Skeletal muscle cell (primary cell): ENCODE results near the gene UBE2O.

Source experiments
- DNase-seq: peaks from one replicate; pipeline ENCODE4 v3.0.0-alpha.2; 2010; ENCODE audit warnings: low read depth
- H3K4me3 ChIP-seq: 2 replicates; pipeline ENCODE4 v1.5.1; 2011; ENCODE audit warnings: low read depth, mild to moderate bottlenecking, control low read depth, low read length, moderate library complexity

The UBE2O gene

DNA sequence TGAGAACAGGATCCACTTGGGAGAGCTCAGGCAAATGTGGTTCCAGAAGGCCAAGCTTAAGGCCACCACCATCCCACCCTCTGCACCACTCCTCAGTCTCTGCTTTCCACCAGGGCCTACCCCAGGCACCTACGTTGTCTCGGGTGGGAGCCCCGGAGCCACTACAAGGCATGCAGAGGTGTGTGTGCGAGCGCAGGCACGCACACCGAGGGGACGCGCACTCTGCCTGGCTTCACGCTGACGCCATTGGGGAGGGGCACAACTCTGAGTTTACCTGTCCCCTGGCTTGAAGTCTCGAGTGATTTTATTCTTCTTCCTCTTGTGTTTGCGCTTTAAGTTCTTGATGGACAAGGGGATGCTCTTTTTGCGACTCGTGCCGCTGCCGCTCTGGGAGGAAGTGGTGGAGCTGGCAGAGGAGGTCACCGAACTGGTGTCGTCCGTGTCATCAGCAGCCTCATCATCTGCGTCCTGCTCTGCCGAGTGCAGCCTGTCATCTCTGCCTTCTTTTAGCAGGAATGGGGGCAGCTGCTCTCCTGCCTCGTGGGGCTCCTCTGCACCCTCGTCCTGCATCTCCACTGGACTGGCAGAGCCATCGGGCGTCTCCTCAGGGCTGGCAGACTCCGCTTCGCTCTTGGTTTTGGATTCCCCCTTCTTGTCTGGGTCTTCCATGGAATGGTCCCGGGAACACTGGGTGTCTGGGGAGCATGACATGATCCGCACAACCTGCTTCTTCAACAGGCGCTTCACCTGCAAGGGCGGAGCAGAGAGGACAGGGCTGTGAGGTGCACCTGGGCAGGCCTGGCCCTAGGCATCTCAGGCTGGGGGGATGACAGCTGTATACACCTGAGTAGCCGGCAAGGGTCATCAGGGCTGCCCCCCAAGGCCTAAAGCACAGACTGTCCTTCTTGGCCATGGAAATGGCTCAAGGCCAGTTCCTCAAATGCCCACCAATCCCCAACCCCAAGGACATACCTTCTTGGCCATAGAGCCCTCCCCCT lies 53.5 kb downstream of the UBE2O start:
- H3K4me3 ChIP-seq = no peak overlapping the region
- no peak for DNase-seq

DNA sequence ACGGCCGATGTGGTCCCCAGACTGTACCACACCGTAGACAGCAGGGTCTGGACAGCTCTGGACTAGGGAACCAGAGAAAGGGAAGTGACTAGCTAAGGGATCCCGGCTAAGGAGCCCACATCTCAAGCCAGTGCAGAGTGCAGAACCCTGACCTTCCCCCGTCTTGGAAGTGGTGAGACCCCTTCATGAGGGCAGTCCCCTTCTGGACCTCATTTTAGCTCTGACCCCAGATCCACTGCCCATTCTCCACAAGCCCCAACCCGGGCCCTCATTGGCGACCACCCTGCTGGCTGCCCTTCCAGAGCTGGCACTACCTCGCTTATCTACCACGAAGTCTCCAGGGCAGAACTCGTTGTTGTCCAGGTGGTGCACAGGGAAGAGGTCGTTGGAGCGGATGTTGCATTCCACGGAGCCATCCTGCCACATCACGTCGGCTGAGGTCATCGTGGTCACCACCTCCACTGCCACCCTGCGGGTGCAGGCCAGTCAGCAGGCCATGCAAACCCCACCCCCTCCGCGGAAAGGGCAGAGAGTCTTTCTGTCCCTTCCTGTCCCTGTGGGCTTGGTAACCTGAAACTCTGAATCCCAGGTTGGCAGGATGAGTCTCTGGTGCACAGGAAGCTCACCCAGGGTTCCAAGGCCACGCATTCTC lies 54.3 kb downstream of the UBE2O start:
- no peak for DNase-seq
- no peak overlapping the region for H3K4me3 ChIP-seq

DNA sequence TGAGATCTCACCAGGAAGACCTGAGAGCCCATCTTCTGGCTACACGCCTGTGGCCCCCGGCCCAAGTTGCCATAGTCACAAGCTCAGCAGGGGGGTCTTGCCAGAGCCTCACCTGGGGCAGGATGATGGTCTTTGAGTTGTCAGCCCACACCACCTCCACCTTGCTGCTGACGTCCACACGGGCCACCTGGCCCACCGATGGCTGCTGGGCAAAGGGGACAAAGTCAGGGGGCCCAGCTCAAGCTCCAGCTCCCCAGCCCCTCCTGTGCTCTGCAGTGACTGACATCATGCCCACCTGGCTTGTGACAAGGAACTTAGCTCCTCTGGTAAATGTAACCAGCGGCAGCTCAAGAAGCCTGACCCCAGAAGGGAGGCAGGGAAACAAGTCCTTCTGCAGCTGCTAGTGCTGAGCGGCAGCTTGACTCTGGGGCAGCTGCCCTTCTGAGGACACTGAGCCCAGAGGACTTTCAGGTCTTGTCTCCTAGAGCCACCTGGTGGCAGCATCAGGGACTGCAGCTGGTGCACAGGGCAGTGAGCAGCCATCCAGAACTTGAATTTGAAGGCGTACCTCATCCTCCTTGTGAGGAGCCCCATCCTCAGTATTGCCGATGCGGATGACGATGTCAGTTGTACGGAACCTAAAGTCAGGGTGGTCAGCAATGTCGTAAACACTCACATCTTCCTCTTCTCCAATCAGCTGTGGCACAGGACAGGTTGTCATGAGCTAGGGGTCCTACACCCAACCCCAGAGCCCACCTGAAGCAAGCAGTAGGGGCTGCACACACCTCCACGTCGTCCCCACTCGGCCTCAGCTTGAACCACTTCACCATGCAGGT lies 55.0 kb downstream of the UBE2O start:
- peak; percentile 58 for DNase-seq
- H3K4me3 ChIP-seq = no peak overlapping the region

DNA sequence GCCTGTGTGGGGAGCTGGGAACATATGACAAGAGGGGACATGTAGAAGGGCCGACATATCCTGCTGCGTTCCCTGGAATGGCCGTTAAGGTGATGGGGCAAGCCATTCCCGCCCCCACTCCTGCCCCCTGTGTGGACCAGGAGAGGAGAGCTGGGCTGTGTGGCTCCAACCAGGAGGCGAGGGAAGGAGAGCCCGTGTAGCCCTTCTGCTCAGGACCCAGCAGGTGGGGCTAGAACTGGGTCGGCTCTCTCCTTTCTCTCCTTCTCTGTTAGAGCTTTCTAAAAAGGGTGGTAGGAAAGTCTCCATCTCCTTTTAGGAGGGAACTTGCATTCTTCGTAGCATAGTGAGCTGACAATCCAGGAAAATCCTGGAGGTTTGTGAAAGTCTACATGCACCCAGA lies 55.8 kb downstream of the UBE2O start:
- DNase-seq = no peak

DNA sequence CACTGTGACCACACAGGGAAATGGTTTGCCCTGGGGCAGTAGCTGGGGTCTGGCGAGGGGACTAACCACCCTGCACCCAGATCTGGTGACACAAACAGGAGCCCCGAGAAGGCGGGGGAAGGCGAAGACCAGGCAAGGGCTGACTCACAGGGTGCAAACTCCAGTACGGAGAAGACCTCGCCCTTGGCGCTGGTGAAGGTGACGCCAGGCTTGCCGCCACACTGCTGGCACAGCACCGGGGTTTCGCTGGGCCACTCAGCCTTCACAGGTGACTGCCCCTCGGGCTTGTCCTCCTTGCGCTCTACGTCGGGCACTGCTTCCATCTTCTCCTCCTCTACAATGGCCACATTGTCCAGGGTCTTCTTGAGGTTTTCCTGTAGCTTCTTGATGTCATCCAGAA lies 57.0 kb downstream of the UBE2O start:
- no peak for DNase-seq
- H3K4me3 ChIP-seq = no peak overlapping the region

More for the DNA sequence above, 55.8 kb downstream of the UBE2O start:
- H3K4me3 ChIP-seq = no peak overlapping the region

DNA sequence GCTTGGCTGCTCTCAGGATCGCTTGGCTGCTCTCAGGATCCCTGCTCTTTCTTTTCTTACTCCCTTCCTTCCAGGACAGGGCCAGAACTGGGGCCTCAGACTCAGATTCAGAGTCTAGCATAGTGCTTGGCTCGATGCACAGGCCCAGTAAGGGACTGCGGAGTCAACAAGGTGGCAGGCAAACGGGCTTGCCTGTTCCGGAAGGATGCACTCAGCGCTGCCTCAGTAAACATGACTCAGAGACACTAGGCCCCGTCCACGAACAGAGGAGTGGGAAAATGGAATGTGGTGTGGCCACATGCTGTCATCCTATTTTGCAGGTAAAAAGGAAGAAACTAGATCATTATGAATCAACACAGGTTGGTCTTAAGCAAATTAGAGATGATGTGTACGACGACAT lies 58.8 kb downstream of the UBE2O start:
- DNase-seq = no peak
- no peak overlapping the region for H3K4me3 ChIP-seq

DNA sequence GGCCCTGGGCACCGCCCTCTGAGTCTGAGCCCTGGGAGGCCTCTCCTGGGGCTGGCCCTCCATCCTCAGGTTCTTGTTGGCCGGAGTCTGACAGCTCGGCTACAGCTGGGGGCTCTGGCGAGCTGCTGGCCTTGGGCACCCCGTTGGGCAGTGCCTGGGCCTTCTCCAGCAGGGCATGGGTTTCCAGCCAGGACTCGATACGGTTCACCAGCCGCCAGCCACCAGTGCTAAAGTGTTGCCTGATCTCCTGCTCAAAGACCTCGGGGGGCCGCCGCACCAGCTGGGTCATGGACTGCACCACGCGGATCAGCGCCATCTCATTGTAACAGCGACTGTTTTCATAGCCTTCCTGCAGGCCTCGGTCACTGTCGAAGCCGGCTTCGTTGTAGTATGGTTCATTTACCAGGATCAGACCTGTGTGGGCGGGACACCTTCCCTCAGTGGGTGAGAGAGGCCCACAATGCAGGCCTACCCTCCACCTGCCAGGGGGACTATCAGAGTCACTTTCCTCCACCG lies 61.7 kb downstream of the UBE2O start:
- no peak overlapping the region for H3K4me3 ChIP-seq
- no peak for DNase-seq

DNA sequence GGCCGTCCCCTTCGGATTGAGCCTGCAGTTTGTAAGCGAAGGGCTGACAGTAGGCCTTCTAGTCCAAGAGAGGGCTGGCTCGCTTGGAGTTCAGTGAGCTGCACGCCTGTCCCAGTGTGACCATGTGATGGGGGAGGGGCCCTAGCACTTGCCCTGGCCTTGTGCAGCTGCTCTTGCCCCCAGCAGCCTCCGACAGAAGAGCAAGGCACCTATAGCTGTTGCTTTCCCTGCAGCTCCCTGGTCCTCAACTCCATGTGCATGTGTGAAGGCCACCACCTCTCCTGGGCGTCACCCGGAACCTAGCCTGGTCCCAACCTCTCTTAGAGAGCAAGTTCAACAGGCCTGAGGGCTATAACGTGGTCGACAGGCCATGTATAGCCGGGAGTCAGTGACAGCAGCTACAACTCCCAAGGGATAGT lies 62.9 kb downstream of the UBE2O start:
- DNase-seq = no peak

DNA sequence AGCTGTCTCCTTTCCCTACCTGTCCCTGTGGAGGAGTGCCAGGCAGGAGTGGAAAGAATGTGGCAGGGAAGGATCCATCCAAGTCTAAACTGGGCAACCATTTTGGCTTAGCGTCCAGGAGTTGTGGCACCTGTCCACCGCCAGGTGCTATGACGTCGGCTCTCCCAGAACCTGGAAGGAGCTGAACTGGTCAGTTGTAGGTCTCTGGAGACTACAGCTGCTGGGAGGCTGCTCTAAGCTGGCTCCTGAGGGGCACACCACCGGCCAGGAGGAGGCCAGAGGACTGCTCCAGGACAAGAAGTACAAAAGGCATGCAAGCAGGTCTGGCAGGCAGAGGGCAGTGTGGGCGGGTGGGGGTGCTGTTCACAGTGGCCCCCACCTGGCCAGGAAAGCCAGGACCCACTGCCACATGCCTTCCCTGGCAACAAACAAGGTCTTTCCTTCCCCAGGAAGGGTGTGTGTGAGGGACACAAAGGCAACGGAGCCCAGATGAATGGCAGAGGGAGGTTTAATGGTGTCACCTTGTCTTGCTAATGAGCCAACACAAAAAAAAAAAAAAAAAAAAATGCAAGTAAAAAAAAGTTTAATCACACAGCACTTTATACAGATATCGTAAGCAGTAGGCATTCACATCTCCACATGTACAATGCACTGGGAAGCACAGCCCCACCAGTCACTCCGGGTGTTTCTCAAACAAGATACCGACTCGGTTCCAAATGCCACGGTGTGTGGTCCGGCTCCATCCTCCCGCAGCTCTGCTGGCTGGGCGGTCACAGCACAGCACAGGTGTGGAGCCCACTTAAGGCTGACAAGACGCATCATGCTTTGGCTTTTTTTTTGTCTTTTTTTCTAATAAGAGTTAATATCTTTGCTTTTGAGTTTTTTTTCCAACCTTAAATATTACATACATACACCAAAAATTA lies 63.7 kb downstream of the UBE2O start:
- no peak for DNase-seq
- H3K4me3 ChIP-seq = no peak overlapping the region

More for the DNA sequence above, 62.9 kb downstream of the UBE2O start:
- no peak overlapping the region for H3K4me3 ChIP-seq

DNA sequence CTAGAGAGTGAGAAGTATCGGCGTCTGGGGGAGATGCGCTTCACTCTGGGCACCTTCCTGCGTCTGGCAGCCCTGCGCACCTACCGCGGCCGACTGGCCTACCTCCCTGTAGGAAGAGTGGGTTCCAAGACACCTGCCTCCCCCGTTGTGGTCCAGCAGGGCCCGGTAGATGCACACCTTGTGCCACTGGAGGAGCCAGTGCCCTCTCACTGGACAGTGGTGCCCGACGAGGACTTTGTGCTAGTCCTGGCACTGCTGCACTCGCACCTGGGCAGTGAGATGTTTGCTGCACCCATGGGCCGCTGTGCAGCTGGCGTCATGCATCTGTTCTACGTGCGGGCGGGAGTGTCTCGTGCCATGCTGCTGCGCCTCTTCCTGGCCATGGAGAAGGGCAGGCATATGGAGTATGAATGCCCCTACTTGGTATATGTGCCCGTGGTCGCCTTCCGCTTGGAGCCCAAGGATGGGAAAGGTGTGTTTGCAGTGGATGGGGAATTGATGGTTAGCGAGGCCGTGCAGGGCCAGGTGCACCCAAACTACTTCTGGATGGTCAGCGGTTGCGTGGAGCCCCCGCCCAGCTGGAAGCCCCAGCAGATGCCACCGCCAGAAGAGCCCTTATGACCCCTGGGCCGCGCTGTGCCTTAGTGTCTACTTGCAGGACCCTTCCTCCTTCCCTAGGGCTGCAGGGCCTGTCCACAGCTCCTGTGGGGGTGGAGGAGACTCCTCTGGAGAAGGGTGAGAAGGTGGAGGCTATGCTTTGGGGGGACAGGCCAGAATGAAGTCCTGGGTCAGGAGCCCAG lies 65.8 kb downstream of the UBE2O start:
- H3K4me3 ChIP-seq = no peak overlapping the region
- no peak for DNase-seq

DNA sequence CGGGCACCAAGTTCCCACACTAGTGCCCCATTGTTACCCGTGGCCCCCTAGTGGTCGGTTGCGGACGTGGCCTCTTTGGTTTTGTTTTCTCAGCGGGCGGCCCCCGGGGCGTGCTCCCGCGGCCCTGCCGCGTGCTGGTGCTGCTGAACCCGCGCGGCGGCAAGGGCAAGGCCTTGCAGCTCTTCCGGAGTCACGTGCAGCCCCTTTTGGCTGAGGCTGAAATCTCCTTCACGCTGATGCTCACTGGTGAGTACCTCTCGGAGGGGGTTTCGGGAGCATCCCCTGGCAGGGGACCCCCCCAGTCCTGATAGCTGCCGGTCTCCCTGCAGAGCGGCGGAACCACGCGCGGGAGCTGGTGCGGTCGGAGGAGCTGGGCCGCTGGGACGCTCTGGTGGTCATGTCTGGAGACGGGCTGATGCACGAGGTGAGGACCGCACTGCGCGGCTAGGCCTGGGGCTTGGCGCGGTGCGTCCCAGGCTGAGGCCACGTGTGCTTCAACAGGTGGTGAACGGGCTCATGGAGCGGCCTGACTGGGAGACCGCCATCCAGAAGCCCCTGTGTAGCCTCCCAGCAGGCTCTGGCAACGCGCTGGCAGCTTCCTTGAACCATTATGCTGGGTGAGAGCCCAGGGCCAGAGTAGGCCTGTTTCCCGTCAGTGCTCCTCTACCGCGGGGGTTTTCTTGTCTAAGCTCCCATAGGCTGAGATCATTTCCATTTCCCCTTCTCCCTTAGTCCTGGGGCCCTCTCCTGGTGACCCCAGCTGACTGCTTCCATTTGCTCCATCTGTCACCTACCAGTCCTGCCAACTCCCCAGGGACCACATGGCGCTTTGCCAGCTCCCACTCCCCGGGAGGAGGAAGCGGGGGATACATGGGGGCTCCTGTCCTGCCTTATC lies 66.8 kb downstream of the UBE2O start:
- peak overlapping the region; percentile 71 for H3K4me3 ChIP-seq
- DNase-seq = no peak

DNA sequence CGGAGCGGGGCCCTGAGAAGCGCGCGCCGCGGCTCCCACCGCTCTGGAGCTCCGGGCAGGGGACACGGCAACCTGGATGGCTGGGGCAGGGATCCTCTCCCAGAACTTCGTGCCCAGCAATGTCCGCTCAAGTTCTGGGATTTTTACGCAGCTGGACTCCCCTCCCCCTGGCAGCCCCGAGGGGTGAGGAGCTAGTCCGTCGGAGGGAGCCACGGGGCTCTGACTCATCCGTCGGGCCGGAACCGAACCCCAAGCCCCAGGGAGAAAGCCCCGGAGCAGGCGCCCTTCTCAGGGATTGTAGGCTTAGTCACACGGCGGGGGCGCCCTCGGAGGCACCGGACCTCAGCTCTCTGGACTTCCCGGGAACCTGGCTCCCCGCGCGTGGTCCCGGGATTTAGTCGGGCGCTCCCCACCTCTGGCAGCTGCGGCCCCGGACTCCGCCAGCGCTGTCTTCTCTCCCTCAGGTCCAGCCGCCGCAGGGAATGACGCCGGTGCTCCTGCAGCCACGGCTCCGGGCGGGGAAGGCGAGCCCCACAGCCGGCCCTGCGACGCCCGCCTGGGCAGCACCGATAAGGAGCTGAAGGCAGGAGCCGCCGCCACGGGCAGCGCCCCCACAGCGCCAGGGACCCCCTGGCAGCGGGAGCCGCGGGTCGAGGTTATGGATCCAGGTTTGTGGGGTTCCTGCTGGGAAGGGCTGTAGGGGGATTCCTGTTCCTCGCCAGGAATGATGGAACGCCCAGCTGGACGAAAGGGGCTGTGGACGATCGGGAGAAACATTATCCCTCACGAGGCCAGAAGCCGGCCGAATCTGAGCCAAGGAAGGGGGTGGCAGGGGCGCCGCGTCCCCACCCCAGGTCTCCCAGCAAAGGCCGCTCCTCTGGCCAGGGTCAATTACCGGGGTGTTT lies 67.7 kb downstream of the UBE2O start:
- peak; percentile 60 for DNase-seq
- peak overlapping the region; percentile 71 for H3K4me3 ChIP-seq

DNA sequence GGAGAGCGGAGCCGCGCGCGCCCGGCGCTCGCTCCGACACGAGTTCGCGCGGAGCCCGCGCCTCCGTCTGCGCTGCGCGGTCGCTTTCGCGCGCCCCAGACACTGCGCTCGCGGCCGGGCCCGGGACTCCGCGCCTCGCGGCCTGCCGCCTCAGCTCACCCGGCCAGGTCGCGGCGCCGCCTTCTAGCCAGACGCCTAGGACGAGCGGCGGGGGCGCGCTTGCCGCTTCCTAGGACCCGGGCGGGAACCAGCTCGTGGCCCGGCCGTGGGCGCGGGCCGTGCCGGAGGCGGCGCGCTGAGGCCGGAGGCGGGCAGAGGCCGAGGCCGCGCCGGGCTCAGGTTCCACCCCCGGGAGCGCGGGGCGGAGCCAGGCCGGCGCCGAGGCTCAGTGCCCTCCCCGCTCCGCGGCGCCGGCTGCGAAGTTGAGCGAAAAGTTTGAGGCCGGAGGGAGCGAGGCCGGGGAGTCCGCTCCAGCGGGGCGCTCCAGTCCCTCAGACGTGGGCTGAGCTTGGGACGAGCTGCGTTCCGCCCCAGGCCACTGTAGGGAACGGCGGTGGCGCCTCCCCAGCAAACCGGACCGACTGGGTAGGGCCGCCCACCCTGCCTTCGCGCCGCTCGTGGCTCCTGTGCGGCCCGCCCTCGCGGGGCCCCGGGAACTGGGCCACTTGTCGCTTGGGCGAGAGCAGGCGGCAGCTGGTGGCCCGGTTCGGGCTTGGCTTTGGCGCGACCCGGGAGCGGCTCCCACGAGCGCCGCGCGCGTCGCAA lies 68.5 kb downstream of the UBE2O start, which contains the start of gene SPHK1:
Gene SPHK1, plus strand, starts transcription at position 388 of the 765 bp plus-strand sequence. CDS start 1,036 bp downstream, outside the sequence.
- H3K4me3 ChIP-seq = peak within 1 kb of the TSS; percentile 71

DNA sequence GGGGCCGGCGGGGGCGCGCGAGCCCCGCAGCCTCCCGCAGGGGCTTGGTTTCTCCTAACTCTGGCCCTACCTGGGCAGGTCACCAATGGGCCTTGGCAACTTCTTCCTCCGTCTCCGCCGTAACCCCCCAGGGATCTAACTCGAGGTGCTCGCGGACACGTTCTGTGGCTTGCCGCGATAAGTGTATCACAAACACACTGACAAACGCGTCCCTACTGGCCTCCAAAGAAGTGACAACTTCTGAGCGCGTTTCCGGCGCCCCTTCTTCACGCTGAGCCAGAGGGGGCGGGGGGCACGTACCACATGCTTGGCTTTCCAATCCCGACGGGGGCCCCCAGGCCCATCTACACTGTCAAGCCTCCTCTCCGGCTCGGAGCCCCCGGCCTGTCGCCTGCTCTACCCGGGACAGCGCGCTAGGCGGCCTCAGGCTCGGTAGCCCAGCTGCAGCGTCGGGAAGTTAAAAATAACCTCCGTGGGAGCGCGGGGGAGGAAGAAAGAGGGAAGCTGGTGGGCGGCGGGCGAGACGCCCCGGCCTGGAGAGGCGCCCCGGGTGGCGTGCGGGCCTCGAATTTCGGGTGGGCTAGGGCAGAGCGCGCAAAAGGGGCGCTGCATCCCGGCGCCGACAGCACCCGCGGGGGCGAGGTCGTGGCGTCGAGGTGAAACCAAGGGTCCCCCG lies 69.3 kb downstream of the UBE2O start:
- no peak for DNase-seq
- peak overlapping the region; percentile 71 for H3K4me3 ChIP-seq

More for the DNA sequence above, 68.5 kb downstream of the UBE2O start, which contains the start of gene SPHK1:
- DNase-seq = peak; percentile 62
